Keratinocyte (primary cell): ENCODE data around the gene P2RY12. TPM values are rescaled to one million over a fixed set of nuclear protein-coding genes. Genes with fewer than 3 reads are reported as not detected.

ENCODE experiments used
- DNase-seq: peaks from one replicate; pipeline ENCODE4 v3.0.0-alpha.2; 2011; ENCODE audit warnings: low read depth, missing footprints, low spot score
- FAIRE-seq: peaks from 2 replicates; lab custom pipeline; 2011; peaks lifted over from hg19 to GRCh38; lab: Jason Lieb, UNC
- H2AFZ ChIP-seq: 2 replicates; pipeline ENCODE4 v1.6.0; 2012; ENCODE audit warnings: low read length, control low read depth, inconsistent platforms; ENCODE audit not compliant: control insufficient read depth
- H3K27ac ChIP-seq: 2 replicates; pipeline ENCODE4 v1.5.1; 2011; ENCODE audit warnings: low read length; ENCODE audit not compliant: control insufficient read depth, insufficient read depth
- H3K27me3 ChIP-seq: 3 replicates; pipeline ENCODE4 v1.6.0; 2011; ENCODE audit warnings: low read length; ENCODE audit not compliant: control insufficient read depth, insufficient read depth; ENCODE audit errors: extremely low read depth
- H3K36me3 ChIP-seq, 2 experiments: 2 replicates in 1 of 2; 3 replicates in 1 of 2; pipeline ENCODE4 v1.5.1; 2011; ENCODE audit warnings: low read length in 2 of 2, mild to moderate bottlenecking in 1 of 2; ENCODE audit not compliant: control insufficient read depth in 2 of 2, insufficient read depth in 2 of 2; ENCODE audit errors: extremely low read depth in 1 of 2
- H3K4me1 ChIP-seq: 3 replicates; pipeline ENCODE4 v1.5.1; 2011; ENCODE audit warnings: low read length; ENCODE audit not compliant: control insufficient read depth, insufficient read depth; ENCODE audit errors: extremely low read depth
- H3K4me2 ChIP-seq: 3 replicates; pipeline ENCODE4 v1.6.0; 2011; ENCODE audit warnings: low read depth, low read length; ENCODE audit not compliant: control insufficient read depth, insufficient read depth; ENCODE audit errors: extremely low read depth
- H3K4me3 ChIP-seq, 3 experiments: fragments of 200-600 bp in 1 of 3; sonication (generic) in 1 of 3; 2 replicates in 2 of 3; 3 replicates in 1 of 3; pipeline ENCODE4 v1.5.1; 2011 to 2016; ENCODE audit warnings: low read length in 3 of 3, mild to moderate bottlenecking in 3 of 3, control low read depth in 2 of 3, inconsistent platforms in 1 of 3, low read depth in 1 of 3, mixed read lengths in 1 of 3, mixed run types in 1 of 3, moderate library complexity in 1 of 3; ENCODE audit not compliant: control insufficient read depth in 2 of 3, insufficient read depth in 2 of 3; ENCODE audit errors: extremely low read depth in 1 of 3
- H3K79me2 ChIP-seq: 2 replicates; pipeline ENCODE4 v1.6.0; 2012; ENCODE audit warnings: low read length; ENCODE audit not compliant: control insufficient read depth, insufficient read depth
- H3K9ac ChIP-seq: 3 replicates; pipeline ENCODE4 v1.6.0; 2011; ENCODE audit warnings: low read length; ENCODE audit not compliant: control insufficient read depth, insufficient read depth; ENCODE audit errors: extremely low read depth
- H3K9me1 ChIP-seq: 3 replicates; pipeline ENCODE4 v1.6.0; 2011; ENCODE audit warnings: low read length; ENCODE audit not compliant: control insufficient read depth, insufficient read depth; ENCODE audit errors: extremely low read depth
- H3K9me3 ChIP-seq: 2 replicates; pipeline ENCODE4 v1.5.1; 2012; ENCODE audit warnings: low read depth, low read length; ENCODE audit not compliant: control insufficient read depth
- H4K20me1 ChIP-seq: 3 replicates; pipeline ENCODE4 v1.6.0; 2011; ENCODE audit warnings: low read length; ENCODE audit not compliant: control insufficient read depth, insufficient read depth; ENCODE audit errors: extremely low read depth
- EZH2 ChIP-seq: IDR thresholded peaks from one replicate; pipeline ENCODE4 v1.6.1; 2012; ENCODE audit warnings: inconsistent platforms, mild to moderate bottlenecking, low read length, moderate library complexity
- dilution Hi-C: fragments of 300-500 bp; cut with MboI; formaldehyde crosslinking; loops from one replicate; pipeline ENCODE4 v1.7.0; 2020; ENCODE audit warnings: low sequenced_read_pairs; ENCODE audit not compliant: extremely low pct_ligation_motif_present
- polyA minus RNA-seq, 3 experiments: library from RNA; depleted of rRNA, polyadenylated mRNA; stranded (reverse); fragments of >200 nt; gene quantifications; 1 replicate in 1 of 3; 2 replicates in 1 of 3; 3 replicates in 1 of 3; pipeline ENCODE4 v1.2.3, GENCODE V29; 2011
- polyA plus RNA-seq, 5 experiments: library from polyadenylated mRNA; depleted of rRNA in 3 of 5; stranded (reverse) in 3 of 5; stranded (forward) in 1 of 5; unstranded in 1 of 5; fragments of >200 nt; gene quantifications; 1 replicate in 1 of 5; 2 replicates in 3 of 5; 3 replicates in 1 of 5; pipeline versions ENCODE4 v1.2.1 to v1.2.3, GENCODE V29; 2011 to 2012; ENCODE audit warnings: missing spikeins in 2 of 5, low read depth in 1 of 5, low replicate concordance in 1 of 5
- TF ChIP-seq, protein P1 (sequence below), 3 experiments: IDR thresholded peaks in 1 of 3; conservative IDR thresholded peaks in 1 of 3; optimal IDR thresholded peaks in 1 of 3; 2 replicates in 2 of 3; 3 replicates in 1 of 3; pipeline versions ENCODE3 to v1.5.1; 2011; ENCODE audit warnings: low read length in 3 of 3, mild to moderate bottlenecking in 3 of 3, moderate library complexity in 2 of 3, control low read depth in 1 of 3, inconsistent platforms in 1 of 3; ENCODE audit not compliant: insufficient read depth in 2 of 3; ENCODE audit errors: extremely low read depth in 1 of 3

P2RY12 gene
- not detected in 3 replicates for polyA plus RNA-seq
- polyA plus RNA-seq (2011; ENCODE audit: low read depth), result not detected
- polyA plus RNA-seq (2011; cell fraction: cytosol; rRNA removed), result not detected in 2 replicates
- not detected in 2 replicates for polyA plus RNA-seq (2011; cell fraction: nucleus; rRNA removed)
- polyA plus RNA-seq (2012; ENCODE audit: low replicate concordance), result not detected in 2 replicates
- polyA minus RNA-seq, result not detected in 3 replicates
- not detected for polyA minus RNA-seq (2011; cell fraction: cytosol; rRNA and poly(A)+ RNA removed)
- polyA minus RNA-seq (2011; cell fraction: nucleus; rRNA and poly(A)+ RNA removed), result not detected in 2 replicates

DNA sequence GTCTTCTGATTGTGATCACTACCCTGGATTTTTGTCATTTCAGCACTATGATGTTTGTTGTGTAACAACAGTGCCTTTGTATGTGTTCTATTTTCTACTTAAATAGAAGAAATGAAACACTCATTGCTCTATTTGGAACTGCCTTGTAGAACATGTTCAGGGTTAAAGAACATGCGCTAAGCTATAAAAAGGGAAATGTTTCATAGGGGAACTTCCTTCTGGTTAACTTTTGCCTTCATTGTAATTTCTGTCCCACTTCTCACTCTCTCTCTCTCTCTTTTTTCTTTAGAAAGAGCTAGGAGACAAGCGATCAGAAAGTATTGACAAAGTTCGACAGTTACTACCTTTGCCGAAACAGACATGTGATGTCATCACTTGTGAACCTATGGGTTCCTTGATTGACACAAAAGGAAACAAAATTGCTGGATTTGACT, at the start of gene P2RY12:
TSS of gene P2RY12 (minus strand) at position 13 of the 434 bp plus-strand sequence. CDS start 45,908 bp downstream, outside the sequence.
- Histone ChIP-seq H3K4me2 (no peak within 1 kb of the TSS), H3K79me2 (no peaks in the 10 kb centered on the region), H3K9me1 (no peaks in the 10 kb centered on the region), H3K9ac (no peak within 1 kb of the TSS), H3K4me1 (no peaks in the 10 kb centered on the region), H4K20me1 (no peaks in the 10 kb centered on the region), H2AFZ (peak within 1 kb of the TSS; percentile 62), H3K4me3 (no peak within 1 kb of the TSS), H3K27ac (no peak within 1 kb of the TSS), H3K27me3 (no peaks in the 10 kb centered on the region), H3K36me3 (no peaks in the 10 kb centered on the region), H3K9me3 (no peaks in the 10 kb centered on the region)
- dilution Hi-C loops, result no loop called here
- FAIRE-seq (no peak), DNase-seq (no peak)
- no peak for TF ChIP-seq EZH2
- TF ChIP-seq, protein P1, sequence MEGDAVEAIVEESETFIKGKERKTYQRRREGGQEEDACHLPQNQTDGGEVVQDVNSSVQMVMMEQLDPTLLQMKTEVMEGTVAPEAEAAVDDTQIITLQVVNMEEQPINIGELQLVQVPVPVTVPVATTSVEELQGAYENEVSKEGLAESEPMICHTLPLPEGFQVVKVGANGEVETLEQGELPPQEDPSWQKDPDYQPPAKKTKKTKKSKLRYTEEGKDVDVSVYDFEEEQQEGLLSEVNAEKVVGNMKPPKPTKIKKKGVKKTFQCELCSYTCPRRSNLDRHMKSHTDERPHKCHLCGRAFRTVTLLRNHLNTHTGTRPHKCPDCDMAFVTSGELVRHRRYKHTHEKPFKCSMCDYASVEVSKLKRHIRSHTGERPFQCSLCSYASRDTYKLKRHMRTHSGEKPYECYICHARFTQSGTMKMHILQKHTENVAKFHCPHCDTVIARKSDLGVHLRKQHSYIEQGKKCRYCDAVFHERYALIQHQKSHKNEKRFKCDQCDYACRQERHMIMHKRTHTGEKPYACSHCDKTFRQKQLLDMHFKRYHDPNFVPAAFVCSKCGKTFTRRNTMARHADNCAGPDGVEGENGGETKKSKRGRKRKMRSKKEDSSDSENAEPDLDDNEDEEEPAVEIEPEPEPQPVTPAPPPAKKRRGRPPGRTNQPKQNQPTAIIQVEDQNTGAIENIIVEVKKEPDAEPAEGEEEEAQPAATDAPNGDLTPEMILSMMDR (optimal IDR thresholded peaks at IDR 0.05 in 1 of 3, IDR thresholded peaks at IDR 0.05 in 1 of 3, conservative IDR thresholded peaks at IDR 0.05 in 1 of 3; ENCODE audit: extremely low read depth in 1 of 3, insufficient read depth in 2 of 3, low read length in 3 of 3), result no peak

DNA sequence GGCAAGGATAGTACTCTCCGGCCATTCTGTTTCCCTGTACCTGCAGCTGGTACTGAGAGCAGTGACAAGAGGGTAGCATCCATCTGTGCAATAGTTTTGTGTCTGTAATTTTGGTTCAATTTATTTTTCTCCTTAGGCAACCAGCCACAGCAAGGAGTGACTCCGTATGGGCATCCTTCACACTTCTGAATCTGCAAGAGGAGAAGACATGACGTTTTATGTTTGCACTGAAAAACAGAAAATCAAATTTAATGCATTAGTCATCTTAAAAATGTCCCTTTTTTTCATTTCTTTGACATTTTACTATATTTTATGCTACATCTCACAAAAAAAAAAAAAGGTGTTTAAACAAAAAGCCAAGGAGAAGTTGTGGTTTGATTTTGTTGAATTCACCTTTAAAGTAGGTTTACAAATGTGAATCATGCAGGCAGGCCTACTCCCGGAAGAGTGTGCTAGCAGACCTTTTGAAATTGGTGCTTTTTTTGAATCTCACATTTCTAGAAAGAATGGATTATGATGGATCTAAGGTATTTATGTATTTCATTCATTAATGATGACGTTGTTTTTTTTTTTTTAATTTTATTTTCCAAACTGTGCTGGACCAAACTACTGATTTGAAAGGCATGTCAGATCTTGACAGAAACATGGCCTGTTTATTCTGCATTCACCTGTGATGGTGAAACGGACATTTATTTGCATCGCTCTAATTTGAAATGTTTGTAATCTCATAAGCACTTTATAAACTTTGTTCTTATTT, 48.2 kb upstream of the P2RY12 start:
- no peaks in the 10 kb centered on the region for H4K20me1 ChIP-seq
- H3K4me3 ChIP-seq, result no peak overlapping the region
- H3K9ac ChIP-seq, result no peak overlapping the region
- no peak for FAIRE-seq
- H3K4me2 ChIP-seq, result no peak overlapping the region
- no peak overlapping the region for H3K27ac ChIP-seq
- dilution Hi-C loops, result no loop called here
- H3K36me3 ChIP-seq, result no peaks in the 10 kb centered on the region
- no peaks in the 10 kb centered on the region for H3K79me2 ChIP-seq
- TF ChIP-seq EZH2, result no peak
- TF ChIP-seq, protein P1 (optimal IDR thresholded peaks at IDR 0.05 in 1 of 3, IDR thresholded peaks at IDR 0.05 in 1 of 3, conservative IDR thresholded peaks at IDR 0.05 in 1 of 3; ENCODE audit: extremely low read depth in 1 of 3, insufficient read depth in 2 of 3, low read length in 3 of 3), result no peak
- H3K27me3 ChIP-seq, result no peaks in the 10 kb centered on the region
- H3K9me1 ChIP-seq, result no peaks in the 10 kb centered on the region
- no peak for DNase-seq
- H2AFZ ChIP-seq, result no peak overlapping the region
- H3K9me3 ChIP-seq, result no peaks in the 10 kb centered on the region
- H3K4me1 ChIP-seq, result peaks cover 10% of the 10 kb centered on the region
